Type B pancreatic cell (in vitro differentiated cells): ENCODE measurements around the gene DCLRE1B. TPM values are rescaled to one million over a fixed set of nuclear protein-coding genes. Genes with fewer than 3 reads are reported as not detected.

Experiments
- DNase-seq: peaks from one replicate; pipeline ENCODE4 v3.0.0; 2021; ENCODE audit warnings: mixed read lengths; ENCODE audit not compliant: unreplicated experiment; ENCODE audit errors: extremely low spot score
- H3K27ac Mint-ChIP-seq: 2 replicates; pipeline ENCODE4 v1.8.0; 2021; ENCODE audit warnings: mild to moderate bottlenecking, mixed read lengths
- H3K27me3 Mint-ChIP-seq: 2 replicates; pipeline ENCODE4 v1.8.0; 2021; ENCODE audit warnings: mixed read lengths
- H3K36me3 Mint-ChIP-seq: 2 replicates; pipeline ENCODE4 v1.8.0; 2021; ENCODE audit warnings: mixed read lengths
- H3K4me1 Mint-ChIP-seq: one replicate; pipeline ENCODE4 v1.8.0; 2021; ENCODE audit warnings: mixed read lengths; ENCODE audit not compliant: unreplicated experiment
- H3K4me3 Mint-ChIP-seq: 2 replicates; pipeline ENCODE4 v1.8.0; 2021; ENCODE audit warnings: mild to moderate bottlenecking, mixed read lengths
- H3K9me3 Mint-ChIP-seq: 2 replicates; pipeline ENCODE4 v1.8.0; 2021; ENCODE audit warnings: mixed read lengths
- CTCF ChIP-seq: fragments of 200-600 bp; sonication (generic); conservative IDR thresholded peaks from 2 replicates; pipeline ENCODE4 v1.5.0; 2021; ENCODE audit warnings: antibody characterized with exemption, mild to moderate bottlenecking
- total RNA-seq: library from RNA; stranded (reverse); gene quantifications from 2 replicates; pipeline ENCODE4 v1.2.1, GENCODE V29; 2021; ENCODE audit warnings: low replicate concordance

DCLRE1B gene
- total RNA-seq, 1 donor from 2014 or later, result 16.0 TPM

- no peak overlapping the region for H3K27ac Mint-ChIP-seq
- no peak for DNase-seq
These were observed 14.3 kb upstream of the DCLRE1B start for GRCh38 chr1:113890816-113891215.

GRCh38 chr1:113891631-113892220, 13.4 kb upstream of the DCLRE1B start:
- Mint-ChIP-seq H3K4me1 (no peaks in the 10 kb centered on the region), H3K4me3 (no peak overlapping the region), H3K27me3 (no peaks in the 10 kb centered on the region)

More at GRCh38 chr1:113890816-113891215, 14.3 kb upstream of the DCLRE1B start:
- no peaks in the 10 kb centered on the region for H3K27me3 Mint-ChIP-seq
- H3K4me1 Mint-ChIP-seq, result no peaks in the 10 kb centered on the region
- no peak for TF ChIP-seq CTCF
- H3K36me3 Mint-ChIP-seq, result peaks cover 6% of the 10 kb centered on the region
- H3K4me3 Mint-ChIP-seq, result no peak overlapping the region
- no peaks in the 10 kb centered on the region for H3K9me3 Mint-ChIP-seq

GRCh38 chr1:113893267-113893666, 11.9 kb upstream of the DCLRE1B start:
- peaks cover 11% of the 10 kb centered on the region for H3K36me3 Mint-ChIP-seq
- H3K27me3 Mint-ChIP-seq, result no peaks in the 10 kb centered on the region
- H3K9me3 Mint-ChIP-seq, result no peaks in the 10 kb centered on the region
- H3K27ac Mint-ChIP-seq, result no peak overlapping the region
- no peak overlapping the region for H3K4me3 Mint-ChIP-seq
- DNase-seq, result no peak
- no peaks in the 10 kb centered on the region for H3K4me1 Mint-ChIP-seq
- no peak for TF ChIP-seq CTCF

More at GRCh38 chr1:113891631-113892220, 13.4 kb upstream of the DCLRE1B start:
- Mint-ChIP-seq H3K9me3 (no peaks in the 10 kb centered on the region), H3K27ac (no peak overlapping the region), H3K36me3 (peaks cover 11% of the 10 kb centered on the region)
- no peak for DNase-seq
- no peak for TF ChIP-seq CTCF

- no peak for TF ChIP-seq CTCF
- DNase-seq, result no peak
- no peaks in the 10 kb centered on the region for H3K9me3 Mint-ChIP-seq
- peaks cover 17% of the 10 kb centered on the region for H3K36me3 Mint-ChIP-seq
- no peak overlapping the region for H3K27ac Mint-ChIP-seq
- H3K4me3 Mint-ChIP-seq, result no peak overlapping the region
- no peaks in the 10 kb centered on the region for H3K4me1 Mint-ChIP-seq
- H3K27me3 Mint-ChIP-seq, result no peaks in the 10 kb centered on the region
These were observed 10.0 kb upstream of the DCLRE1B start for GRCh38 chr1:113895098-113895497.

GRCh38 chr1:113895961-113896360, 9.2 kb upstream of the DCLRE1B start:
- Mint-ChIP-seq H3K4me1 (no peaks in the 10 kb centered on the region), H3K27ac (no peak overlapping the region), H3K36me3 (peaks cover 21% of the 10 kb centered on the region), H3K9me3 (no peaks in the 10 kb centered on the region), H3K27me3 (no peaks in the 10 kb centered on the region), H3K4me3 (no peak overlapping the region)
- no peak for TF ChIP-seq CTCF
- no peak for DNase-seq
